Mesenchymal stem cell (in vitro differentiated cells and primary cell): ENCODE results near the gene NCEH1.

Experiments
- DNase-seq: peaks from one replicate; pipeline ENCODE4 v3.0.0-alpha.2; 2013
- H2AFZ ChIP-seq: one replicate; pipeline ENCODE4 v1.6.1; 2013; ENCODE audit warnings: low read depth, mild to moderate bottlenecking, control low read depth, inconsistent platforms, low read length, moderate library complexity
- H2AK5ac ChIP-seq: 2 replicates; pipeline ENCODE4 v1.6.1; 2013; ENCODE audit warnings: low read length, moderate library complexity, mild to moderate bottlenecking, inconsistent platforms; ENCODE audit not compliant: severe bottlenecking
- H2BK120ac ChIP-seq: one replicate; pipeline ENCODE4 v1.6.1; 2013; ENCODE audit warnings: low read depth, mild to moderate bottlenecking, inconsistent platforms, low read length, moderate library complexity
- H2BK12ac ChIP-seq, 2 experiments: one replicate each; pipeline ENCODE4 v1.6.1; 2013; ENCODE audit warnings: inconsistent platforms in 2 of 2, low read length in 2 of 2, mild to moderate bottlenecking in 2 of 2, moderate library complexity in 2 of 2, control low read depth in 1 of 2
- H2BK15ac ChIP-seq: one replicate; pipeline ENCODE4 v1.6.1; 2013; ENCODE audit warnings: mild to moderate bottlenecking, low read depth, inconsistent platforms; ENCODE audit not compliant: poor library complexity, severe bottlenecking
- H2BK5ac ChIP-seq: 2 replicates; pipeline ENCODE4 v1.6.1; 2013; ENCODE audit warnings: low read depth, mild to moderate bottlenecking, low read length, control low read depth, inconsistent platforms; ENCODE audit not compliant: poor library complexity, severe bottlenecking
- H3K14ac ChIP-seq, 2 experiments: one replicate each; pipeline ENCODE4 v1.6.1; 2013; ENCODE audit warnings: inconsistent platforms in 2 of 2, low read length in 2 of 2, control low read depth in 1 of 2, mild to moderate bottlenecking in 1 of 2, moderate library complexity in 1 of 2
- H3K18ac ChIP-seq, 2 experiments: one replicate each; pipeline ENCODE4 v1.6.1; 2013; ENCODE audit warnings: inconsistent platforms in 2 of 2, low read length in 2 of 2, control low read depth in 1 of 2, low read depth in 1 of 2, mild to moderate bottlenecking in 1 of 2
- H3K23ac ChIP-seq, 2 experiments: one replicate each; pipeline ENCODE4 v1.6.1; 2013; ENCODE audit warnings: inconsistent platforms in 2 of 2, low read length in 2 of 2, mild to moderate bottlenecking in 2 of 2, moderate library complexity in 2 of 2, control low read depth in 1 of 2
- H3K27ac ChIP-seq: 2 replicates; pipeline ENCODE4 v1.5.1; 2013; ENCODE audit warnings: mild to moderate bottlenecking, moderate library complexity, low read length, control low read depth, inconsistent platforms; ENCODE audit not compliant: poor library complexity, severe bottlenecking
- H3K27me3 ChIP-seq, 2 experiments: 2 replicates each; pipeline versions ENCODE4 v1.6.1 to v1.7.0; 2013; ENCODE audit warnings: low read length in 2 of 2, mild to moderate bottlenecking in 2 of 2, moderate library complexity in 2 of 2, control low read depth in 1 of 2, inconsistent platforms in 1 of 2; ENCODE audit not compliant: control insufficient read depth in 1 of 2, insufficient read depth in 1 of 2
- H3K36me3 ChIP-seq, 2 experiments: 2 replicates each; pipeline versions ENCODE4 v1.6.1 to v1.7.0; 2013; ENCODE audit warnings: low read length in 2 of 2, control low read depth in 1 of 2, inconsistent platforms in 1 of 2, low read depth in 1 of 2, mild to moderate bottlenecking in 1 of 2; ENCODE audit not compliant: insufficient read depth in 2 of 2, control insufficient read depth in 1 of 2
- H3K4ac ChIP-seq, 2 experiments: one replicate each; pipeline ENCODE4 v1.6.1; 2013; ENCODE audit warnings: inconsistent platforms in 2 of 2, low read length in 2 of 2, mild to moderate bottlenecking in 2 of 2, moderate library complexity in 2 of 2, control low read depth in 1 of 2, low read depth in 1 of 2
- H3K4me1 ChIP-seq: 2 replicates; pipeline ENCODE4 v1.6.1; 2013; ENCODE audit warnings: low read depth, low read length, control low read depth; ENCODE audit not compliant: control insufficient read depth, insufficient read depth
- H3K4me2 ChIP-seq: 2 replicates; pipeline ENCODE4 v1.6.1; 2013; ENCODE audit warnings: low read length, mild to moderate bottlenecking, inconsistent platforms; ENCODE audit not compliant: poor library complexity, severe bottlenecking
- H3K4me3 ChIP-seq, 2 experiments: 2 replicates each; pipeline versions ENCODE4 v1.5.1 to v1.7.0; 2013; ENCODE audit warnings: low read length in 2 of 2, mild to moderate bottlenecking in 2 of 2, control low read depth in 1 of 2, low read depth in 1 of 2; ENCODE audit not compliant: insufficient read depth in 1 of 2
- H3K79me1 ChIP-seq: replicated peaks from 2 replicates; pipeline ENCODE4 v1.6.1; 2013; ENCODE audit warnings: mild to moderate bottlenecking, control low read depth, low read length, inconsistent platforms; ENCODE audit not compliant: poor library complexity, severe bottlenecking
- H3K9ac ChIP-seq: 2 replicates; pipeline ENCODE4 v1.7.0; 2013; ENCODE audit warnings: mild to moderate bottlenecking, low read length, moderate library complexity
- H3K9me3 ChIP-seq: 2 replicates; pipeline ENCODE4 v1.7.0; 2013; ENCODE audit warnings: mild to moderate bottlenecking, low read length; ENCODE audit not compliant: control insufficient read depth
- H4K8ac ChIP-seq: one replicate; pipeline ENCODE4 v1.6.1; 2013; ENCODE audit warnings: inconsistent platforms, mild to moderate bottlenecking, low read length, moderate library complexity
- H4K91ac ChIP-seq: one replicate; pipeline ENCODE4 v1.6.1; 2013; ENCODE audit warnings: mild to moderate bottlenecking, low read length, inconsistent platforms
- WGBS: methylation state at CpG from one replicate; pipeline ENCODE4 v1.1.7; 2013; ENCODE audit warnings: mixed read lengths; 5-methylcytosine and 5-hydroxymethylcytosine counted together

NCEH1 gene

DNA sequence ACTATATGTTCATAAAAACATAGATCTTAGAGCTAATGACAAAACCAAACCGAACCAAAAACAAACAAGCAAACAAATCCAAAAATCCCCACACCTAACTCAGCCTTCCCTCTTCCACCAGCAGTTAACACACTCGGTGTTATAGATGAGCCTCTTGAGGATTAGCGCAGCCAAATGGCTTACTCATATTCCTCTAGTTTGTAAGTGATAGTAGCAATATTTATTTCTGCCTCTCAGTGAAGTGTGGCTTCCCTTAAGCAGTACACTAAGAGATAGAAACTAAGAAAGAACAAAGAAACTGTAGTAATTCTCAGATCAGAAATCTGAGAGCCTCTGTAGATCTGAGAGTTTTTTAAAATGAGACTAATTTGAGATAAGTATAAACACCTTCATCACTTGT, 2.4 kb upstream of the NCEH1 start:
- no peak overlapping the region for H3K4me2 ChIP-seq
- no peak overlapping the region for H4K91ac ChIP-seq
- no peak overlapping the region for H2BK120ac ChIP-seq
- no peak overlapping the region for H2BK15ac ChIP-seq
- H2BK12ac ChIP-seq: no peak overlapping the region
- peaks cover 2% of the 10 kb centered on the region for H3K79me1 ChIP-seq
- no peak overlapping the region for H2AFZ ChIP-seq
- peak; percentile 28 for DNase-seq
- WGBS: 90% methylated on average over 1 of the region's 3 CpGs
- H4K8ac ChIP-seq: no peak overlapping the region
- peaks cover 3% of the 10 kb centered on the region for H3K4me1 ChIP-seq
- no peak overlapping the region for H3K23ac ChIP-seq
- peaks cover 6% of the 10 kb centered on the region for H3K9me3 ChIP-seq
- no peak overlapping the region for H2AK5ac ChIP-seq
- H3K9ac ChIP-seq: peak overlapping the region; percentile 35
- no peak overlapping the region for H3K27ac ChIP-seq
- H3K27me3 ChIP-seq: no peaks in the 10 kb centered on the region
- no peak overlapping the region for H3K18ac ChIP-seq
- H3K36me3 ChIP-seq: peaks cover 0 to 2% of the 10 kb centered on the region in 2 experiments
- H2BK5ac ChIP-seq: no peak overlapping the region
- no peak overlapping the region for H3K14ac ChIP-seq
- H3K4me3 ChIP-seq: peak overlapping the region in 1 of 2 experiments; percentile 5
- no peak overlapping the region for H3K4ac ChIP-seq

DNA sequence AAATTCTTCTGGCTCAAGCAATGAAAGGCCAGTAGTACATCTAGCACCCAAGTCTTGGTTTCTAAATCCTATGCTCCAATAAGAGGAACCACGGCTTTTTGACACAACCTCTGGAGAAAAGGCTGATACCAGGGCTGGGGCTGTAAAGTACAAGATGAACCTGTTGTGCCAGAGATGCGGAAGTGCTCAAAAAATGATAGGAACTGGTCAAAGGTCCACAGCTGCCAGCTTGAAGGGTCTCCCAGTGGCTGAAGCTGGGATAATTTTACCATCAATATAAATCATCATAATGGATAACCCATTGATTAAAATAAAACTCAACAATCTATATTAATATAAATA, 558 bp upstream of the NCEH1 start:
- peak overlapping the region; percentile 93 for H3K27ac ChIP-seq
- no peak overlapping the region for H2BK15ac ChIP-seq
- no peak overlapping the region for H2AK5ac ChIP-seq
- peak overlapping the region; percentile 46 for H2BK5ac ChIP-seq
- H3K4ac ChIP-seq: peak overlapping the region in 1 of 2 experiments; percentile 16
- H3K14ac ChIP-seq: no peak overlapping the region
- peak overlapping the region; percentile 93 for H3K9ac ChIP-seq
- peak overlapping the region in 1 of 2 experiments; percentile 54 for H2BK12ac ChIP-seq
- WGBS: 72% methylated on average over 2 of the region's 2 CpGs
- H3K79me1 ChIP-seq: peaks cover 2% of the 10 kb centered on the region
- peak overlapping the region; percentile 61 for H4K8ac ChIP-seq
- peaks cover 4% of the 10 kb centered on the region for H3K4me1 ChIP-seq
- H2BK120ac ChIP-seq: no peak overlapping the region
- peaks cover 0 to 2% of the 10 kb centered on the region in 2 experiments for H3K36me3 ChIP-seq
- H3K4me3 ChIP-seq: peak overlapping the region in 1 of 2 experiments; percentile 91
- no peak overlapping the region for H2AFZ ChIP-seq
- no peak overlapping the region for H4K91ac ChIP-seq
- peak overlapping the region in 1 of 2 experiments; percentile 17 for H3K18ac ChIP-seq
- peak overlapping the region; percentile 81 for H3K4me2 ChIP-seq
- no peak overlapping the region for H3K23ac ChIP-seq
- H3K9me3 ChIP-seq: no peaks in the 10 kb centered on the region
- DNase-seq: no peak
- no peaks in the 10 kb centered on the region for H3K27me3 ChIP-seq

DNA sequence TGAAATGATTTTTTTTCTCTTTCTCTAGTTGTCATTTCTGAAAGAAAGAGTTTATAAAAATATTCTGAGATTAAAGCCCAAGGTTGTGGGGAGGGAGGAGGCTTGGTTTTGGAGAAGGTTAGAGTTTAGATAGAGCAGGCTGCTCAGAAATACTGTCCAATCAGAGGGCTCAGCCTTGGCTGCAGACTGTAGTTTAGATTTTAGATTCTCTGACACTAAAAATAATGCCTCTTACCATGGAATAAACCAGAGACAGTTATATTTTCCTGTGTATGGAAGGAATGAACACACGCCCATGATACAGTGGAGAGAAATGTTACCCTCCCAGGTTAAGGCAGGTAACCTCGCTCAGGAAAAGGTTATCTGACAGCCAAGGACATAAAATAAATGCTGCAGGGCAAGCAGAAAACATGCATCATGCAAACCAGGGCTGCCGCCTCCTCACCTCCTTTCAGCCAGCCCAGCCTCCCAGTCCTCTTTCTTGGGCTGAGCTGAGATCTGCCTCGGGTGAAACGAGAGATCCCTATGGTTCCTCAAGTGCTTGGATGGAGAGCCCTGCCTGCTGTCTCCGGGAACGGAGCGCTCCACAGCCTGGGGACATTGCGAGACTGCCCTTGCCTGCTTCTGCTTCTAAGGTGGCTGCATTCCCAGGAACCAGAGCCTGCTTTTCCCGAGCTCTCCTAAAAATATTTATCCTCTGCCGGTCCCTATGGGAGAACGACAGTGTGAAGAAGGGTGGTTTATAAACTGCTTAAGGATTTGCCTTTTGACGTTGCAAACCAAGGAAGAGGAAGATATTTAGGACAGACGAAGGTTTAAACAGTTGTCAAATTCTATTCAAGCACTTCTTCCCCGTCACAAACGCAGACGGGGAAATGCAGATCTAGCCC, 848 bp downstream of the NCEH1 start:
- Histone ChIP-seq H3K18ac (peak overlapping the region in 1 of 2 experiments; percentile 34), H3K79me1 (peaks cover 8% of the 10 kb centered on the region), H4K8ac (peak overlapping the region; percentile 36), H4K91ac (no peak overlapping the region), H3K27me3 (no peaks in the 10 kb centered on the region), H3K14ac (peak overlapping the region in 1 of 2 experiments; percentile 64), H3K9me3 (no peaks in the 10 kb centered on the region), H2BK15ac (no peak overlapping the region), H2AFZ (peak overlapping the region; percentile 100), H3K36me3 (peaks cover 0 to 2% of the 10 kb centered on the region in 2 experiments), H3K27ac (peak overlapping the region; percentile 93), H2AK5ac (no peak overlapping the region), H3K23ac (peak overlapping the region in 1 of 2 experiments; percentile 47), H3K4me3 (peak overlapping the region; percentile 91 to 92), H3K4ac (peak overlapping the region in 1 of 2 experiments; percentile 44), H3K9ac (peak overlapping the region; percentile 93), H2BK5ac (peak overlapping the region; percentile 39), H2BK120ac (no peak overlapping the region), H2BK12ac (peak overlapping the region in 1 of 2 experiments; percentile 89), H3K4me1 (peaks cover 4% of the 10 kb centered on the region), H3K4me2 (peak overlapping the region; percentile 81)
- DNase-seq: peak; percentile 69
- WGBS: 4% methylated on average over 16 of the region's 17 CpGs
